A673 (cell line): ENCODE data around the gene OR4D10. TPM values are rescaled to one million over a fixed set of nuclear protein-coding genes. Genes with fewer than 3 reads are reported as not detected.

Experiments
- BruUV-seq: library from RNA; stranded (reverse); fragments of 400-500 nt; replicated peaks from 2 replicates; lab custom pipeline; 2021; lab: Mats Ljungman, UMichigan
- CTCF ChIA-PET: fragments of 300-600 bp; sonication (Branson Sonifier 250); formaldehyde crosslinking; loops from one replicate; lab custom pipeline; 2022; ENCODE audit warnings: antibody characterized with exemption; lab: Charles Lee
- POLR2A ChIA-PET: fragments of 300-600 bp; sonication (Branson Sonifier 250); formaldehyde crosslinking; loops from one replicate; lab custom pipeline; 2022; ENCODE audit warnings: antibody characterized with exemption; ENCODE audit not compliant: low non-redundant PET; lab: Charles Lee
- DNase-seq: peaks from one replicate; pipeline ENCODE4 v3.0.0-alpha.2; 2015; ENCODE audit warnings: low spot score
- H3K27ac ChIP-seq: fragments of 200-600 bp; sonication (generic); 2 replicates; pipeline ENCODE4 v1.5.1; 2016; ENCODE audit warnings: mixed run types, low read depth, mild to moderate bottlenecking, mixed read lengths, antibody characterized with exemption, low read length; ENCODE audit not compliant: poor library complexity, severe bottlenecking
- H3K27me3 ChIP-seq: fragments of 200-600 bp; sonication (generic); replicated peaks from 2 replicates; pipeline ENCODE4 v1.6.1; 2017; ENCODE audit warnings: mixed run types, low read depth, mild to moderate bottlenecking, mixed read lengths, antibody characterized with exemption, low read length; ENCODE audit not compliant: insufficient read depth, poor library complexity
- H3K36me3 ChIP-seq: fragments of 200-600 bp; sonication (generic); 2 replicates; pipeline ENCODE4 v1.6.1; 2016; ENCODE audit warnings: mixed run types, mild to moderate bottlenecking, mixed read lengths, antibody characterized with exemption, low read length; ENCODE audit not compliant: insufficient read depth, poor library complexity, severe bottlenecking
- H3K4me1 ChIP-seq: fragments of 200-600 bp; sonication (generic); 2 replicates; pipeline ENCODE4 v1.6.1; 2017; ENCODE audit warnings: mixed run types, mild to moderate bottlenecking, mixed read lengths, antibody characterized with exemption, low read length; ENCODE audit not compliant: insufficient read depth, poor library complexity, severe bottlenecking
- H3K4me3 ChIP-seq: fragments of 200-600 bp; sonication (generic); 2 replicates; pipeline ENCODE4 v1.5.1; 2016; ENCODE audit warnings: low read depth, mixed run types, mild to moderate bottlenecking, mixed read lengths, low read length; ENCODE audit not compliant: poor library complexity, severe bottlenecking
- H3K9me3 ChIP-seq: fragments of 200-600 bp; sonication (generic); 2 replicates; pipeline ENCODE4 v1.6.1; 2016; ENCODE audit warnings: mixed run types, low read depth, mild to moderate bottlenecking, mixed read lengths, antibody characterized with exemption, low read length; ENCODE audit not compliant: poor library complexity, severe bottlenecking
- CTCF ChIP-seq: fragments of 300-800, 200-600 bp; sonication (generic); conservative IDR thresholded peaks from 2 replicates; pipeline ENCODE4 v1.5.1; 2017; ENCODE audit warnings: low read depth, mild to moderate bottlenecking, antibody characterized with exemption, low read length, moderate library complexity, mixed read lengths
- EZH2 ChIP-seq: fragments of 200-600 bp; sonication (generic); IDR thresholded peaks from 2 replicates; pipeline ENCODE4 v1.6.1; 2017; ENCODE audit warnings: borderline replicate concordance, low read depth, mild to moderate bottlenecking, mixed read lengths, antibody characterized with exemption, low read length; ENCODE audit not compliant: poor library complexity, severe bottlenecking
- intact Hi-C: fragments of 100-400 bp; cut with micrococcal nuclease; formaldehyde crosslinking; loops from one replicate; pipeline ENCODE4 v1.10.0; 2022; ENCODE audit not compliant: unreplicated experiment
- total RNA-seq: library from RNA; stranded (reverse); gene quantifications from 2 replicates; pipeline ENCODE4 v1.2.3, GENCODE V29; 2021

Gene OR4D10
- total RNA-seq, 1 experiment from 2014 or later = not detected

GRCh38 chr11:59528711-59529110 is 55.6 kb downstream of the OR4D10 start:
- intact Hi-C loops = no loop called here
- POLR2A ChIA-PET = no interaction called here

More at GRCh38 chr11:59528711-59529110, 55.6 kb downstream of the OR4D10 start:
- Histone ChIP-seq H3K4me1 (no peaks in the 10 kb centered on the region), H3K27ac (no peak overlapping the region), H3K9me3 (no peaks in the 10 kb centered on the region), H3K4me3 (no peak overlapping the region), H3K36me3 (no peaks in the 10 kb centered on the region), H3K27me3 (no peaks in the 10 kb centered on the region)
- CTCF ChIA-PET = interaction anchor here (0.7 kb wide), 1 partner anchor 9 kb away, joined by 3 read pairs; no protein-coding TSS in a partner anchor
- TF ChIP-seq CTCF = no peak
- TF ChIP-seq EZH2 = no peak
- DNase-seq = no peak
- no TSS peak for BruUV-seq

Other genes with a start within 250 kb of the OR4D10 start
- not detected in 2 replicates for gene OR5AN1, start 114.4 kb upstream of the OR4D10 start, total RNA-seq
- not detected in 2 replicates for gene OR5A2, start 46.9 kb upstream of the OR4D10 start, total RNA-seq
- not detected in 2 replicates for gene OR5A1, start 36.8 kb upstream of the OR4D10 start, total RNA-seq
- gene OR4D6, start 16.4 kb upstream of the OR4D10 start, total RNA-seq = not detected in 2 replicates
- gene OR4D11, start 30.3 kb downstream of the OR4D10 start, total RNA-seq = not detected in 2 replicates
- gene OR4D9, start 38.2 kb downstream of the OR4D10 start, total RNA-seq = not detected in 2 replicates
- 40.7 and 43.2 TPM in 2 replicates for gene OSBP, start 142.5 kb downstream of the OR4D10 start, total RNA-seq
- gene PATL1, start 195.7 kb downstream of the OR4D10 start, total RNA-seq = 65.2 and 78.9 TPM in 2 replicates
- not detected in 2 replicates for gene OR10V1, start 240.5 kb downstream of the OR4D10 start, total RNA-seq